Globus pallidus (tissue), 1 donor: ENCODE results near the gene BBLN.

Experiments
- DNase-seq: peaks from one replicate; pipeline ENCODE4 v3.0.0-alpha.2; 2015; ENCODE audit warnings: low spot score

BBLN gene

GRCh38 chr9:128145536-128145935 lies 14.5 kb upstream of the BBLN start:
- DNase-seq = no peak

GRCh38 chr9:128145951-128146351 lies 14.1 kb upstream of the BBLN start:
- no peak for DNase-seq

GRCh38 chr9:128146591-128147120 lies 13.4 kb upstream of the BBLN start:
- DNase-seq = no peak

- DNase-seq = no peak
These were observed 11.5 kb upstream of the BBLN start for GRCh38 chr9:128148509-128149000.

GRCh38 chr9:128149001-128149701 lies 10.9 kb upstream of the BBLN start, which contains the start of gene LCN2:
Gene LCN2, plus strand, starts transcription at chr9:128149453. Its CDS starts 73 bp downstream, at chr9:128149526.
- no peak for DNase-seq

- no peak for DNase-seq
These were observed 10.0 kb upstream of the BBLN start for GRCh38 chr9:128149951-128150593.

- no peak for DNase-seq
These were observed 9.3 kb upstream of the BBLN start for GRCh38 chr9:128150594-128151308.

- DNase-seq = no peak
These were observed 8.5 kb upstream of the BBLN start for GRCh38 chr9:128151309-128152132.

GRCh38 chr9:128152133-128153059 lies 7.7 kb upstream of the BBLN start:
- no peak for DNase-seq

GRCh38 chr9:128153060-128153946 lies 6.8 kb upstream of the BBLN start:
- no peak for DNase-seq

GRCh38 chr9:128153947-128154695 lies 5.9 kb upstream of the BBLN start:
- DNase-seq = no peak

- no peak for DNase-seq
These were observed 4.1 kb upstream of the BBLN start for GRCh38 chr9:128155736-128156500.

GRCh38 chr9:128159522-128159783 lies 612 bp upstream of the BBLN start:
- no peak for DNase-seq

GRCh38 chr9:128160603-128160987 lies 530 bp downstream of the BBLN start:
- DNase-seq = no peak

- DNase-seq = no peak
These were observed 1.3 kb downstream of the BBLN start for GRCh38 chr9:128161215-128161902.

GRCh38 chr9:128162215-128163026 lies 2.4 kb downstream of the BBLN start:
- DNase-seq = no peak

- DNase-seq = no peak
These were observed 3.0 kb downstream of the BBLN start for GRCh38 chr9:128163027-128163515.
